ENCODE measurements around the gene AGK. TPM values are rescaled to one million over a fixed set of nuclear protein-coding genes. Genes with fewer than 3 reads are reported as not detected.
"Not testable (repeated sequence)": the region's sequence is repeated elsewhere in the genome, so short reads cannot be mapped to it uniquely, and the experiment has no call there.

Gene AGK
- polyA plus RNA-seq, 6 donors from 2014 or later, result 16.5 to 25.1 (median 18.1) TPM

DNA sequence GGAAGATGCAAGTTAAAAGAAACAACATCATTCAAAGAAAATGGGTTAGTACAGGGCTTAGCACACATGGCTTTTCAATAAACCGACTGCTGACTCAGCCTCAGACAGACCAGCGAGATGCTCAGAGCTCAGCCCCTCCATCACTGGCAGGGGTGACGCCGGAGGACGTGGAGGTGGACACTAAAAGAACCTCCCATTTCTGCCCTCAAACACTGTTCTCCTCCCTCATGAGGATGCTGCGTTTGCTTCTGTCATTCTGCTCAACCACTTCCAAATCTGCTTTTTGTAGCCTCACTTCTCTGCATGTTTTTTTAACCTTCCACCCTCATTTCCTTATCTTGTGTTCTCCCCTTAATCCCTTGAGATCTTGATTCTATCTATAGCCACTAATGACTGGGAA, 135.5 kb downstream of the AGK start:
- Mint-ChIP-seq H3K9me3 (no peaks in the 10 kb centered on the region), H3K4me1 (peaks cover 11 to 24% (median 18%) of the 10 kb centered on the region in 3 donors), H3K27me3 (no peaks in the 10 kb centered on the region), H3K36me3 (peaks cover 21 to 40% of the 10 kb centered on the region in 2 donors), H3K27ac (peak overlapping the region in 1 of 6 donors; percentile 35), H3K4me3 (no peak overlapping the region)
- DNase-seq, result no peak
- no peak for ATAC-seq (ENCODE audit: low read depth in 2 of 2)

DNA sequence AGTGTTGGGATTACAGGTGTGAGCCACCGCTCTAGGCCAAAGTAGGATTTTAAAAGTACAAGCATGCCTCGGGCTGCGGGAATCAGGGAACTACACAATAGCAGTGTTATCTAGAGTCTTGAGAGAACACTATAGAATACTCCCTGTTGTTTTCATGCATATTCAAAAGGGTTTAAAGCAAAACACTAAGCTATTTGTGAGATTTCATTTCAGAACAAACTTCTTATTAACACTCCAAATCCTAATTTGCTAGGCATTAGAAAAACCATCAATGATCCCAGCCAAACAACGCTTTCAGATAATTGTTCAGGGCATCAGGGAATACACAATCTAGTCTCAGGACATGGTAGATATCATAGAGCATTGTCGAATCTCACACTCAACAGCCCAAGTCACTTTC, 136.8 kb downstream of the AGK start:
- no peaks in the 10 kb centered on the region for H3K9me3 Mint-ChIP-seq
- H3K36me3 Mint-ChIP-seq, result peaks cover 13 to 29% of the 10 kb centered on the region in 2 donors
- no peak overlapping the region for H3K4me3 Mint-ChIP-seq
- no peak overlapping the region for H3K27ac Mint-ChIP-seq
- no peaks in the 10 kb centered on the region for H3K27me3 Mint-ChIP-seq
- ATAC-seq (ENCODE audit: low read depth in 2 of 2), result no peak
- peaks cover 14 to 32% (median 18%) of the 10 kb centered on the region in 3 donors for H3K4me1 Mint-ChIP-seq
- no peak for DNase-seq

DNA sequence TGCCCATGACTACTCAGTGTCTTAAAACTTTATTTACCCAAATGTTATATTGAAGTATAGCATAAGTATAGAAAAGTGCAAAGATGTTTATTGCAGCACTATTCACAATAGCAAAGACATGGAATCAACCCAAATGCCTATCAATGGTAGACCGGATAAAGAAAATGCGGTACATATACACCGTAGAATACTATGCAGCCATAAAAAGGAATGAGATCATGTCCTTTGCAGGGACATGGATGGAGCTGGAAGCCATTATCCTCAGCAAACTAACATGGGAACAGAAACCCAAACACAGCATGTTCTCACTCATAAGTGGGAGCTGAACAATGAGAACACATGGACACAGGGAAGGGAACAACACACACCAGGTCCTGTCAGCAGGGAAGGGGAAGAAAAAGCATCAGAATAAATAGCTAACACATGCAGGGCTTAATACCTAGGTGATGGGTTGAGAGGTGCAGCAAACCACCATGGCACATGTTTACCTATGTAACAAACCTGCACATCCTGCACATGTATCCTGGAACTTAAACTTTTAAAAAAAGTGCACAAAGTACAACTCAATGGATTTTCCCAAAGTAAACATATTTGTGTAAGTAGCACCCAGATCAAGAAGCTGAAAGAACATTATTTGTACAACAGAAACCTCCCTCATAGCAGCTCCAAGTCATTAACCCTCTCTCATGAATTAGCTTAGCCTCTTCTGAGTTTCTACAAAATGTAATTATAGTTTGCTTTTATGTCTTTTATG, 138.0 kb downstream of the AGK start:
- not testable (repeated sequence) for ATAC-seq (ENCODE audit: low read depth in 2 of 2); H3K4me3 Mint-ChIP-seq; H3K9me3 Mint-ChIP-seq; H3K27me3 Mint-ChIP-seq; DNase-seq
- peak overlapping the region in 1 of 6 donors; percentile 72 for H3K27ac Mint-ChIP-seq
- peaks cover 18 to 37% (median 20%) of the 10 kb centered on the region in 3 donors for H3K4me1 Mint-ChIP-seq
- H3K36me3 Mint-ChIP-seq, result peaks cover 13 to 21% of the 10 kb centered on the region in 2 donors

DNA sequence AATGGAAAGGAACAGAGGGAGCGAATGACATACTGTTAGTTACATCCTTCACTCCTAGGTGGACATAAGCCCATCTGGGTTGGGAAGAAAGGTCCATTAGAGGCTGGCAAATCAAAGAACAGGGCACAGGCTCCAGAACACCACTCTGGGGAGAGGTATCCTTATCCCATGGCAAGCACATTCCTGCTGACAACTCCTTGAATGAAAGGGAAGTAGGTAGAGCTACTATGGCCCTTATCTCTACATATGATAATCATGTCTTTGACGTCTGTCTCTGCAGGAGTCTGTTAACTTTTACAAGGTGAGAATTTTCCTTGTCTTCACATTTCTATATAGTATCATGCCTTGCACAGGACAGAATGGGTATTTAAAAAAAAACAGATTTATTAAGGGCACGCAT, 140.3 kb downstream of the AGK start:
- H3K4me3 Mint-ChIP-seq, result no peak overlapping the region
- DNase-seq (no peak), ATAC-seq (ENCODE audit: low read depth in 2 of 2) (no peak)
- H3K4me1 Mint-ChIP-seq, result peaks cover 40 to 57% (median 41%) of the 10 kb centered on the region in 3 donors
- H3K27me3 Mint-ChIP-seq, result no peaks in the 10 kb centered on the region
- H3K9me3 Mint-ChIP-seq, result no peaks in the 10 kb centered on the region
- H3K36me3 Mint-ChIP-seq, result peaks cover 8 to 10% of the 10 kb centered on the region in 2 donors
- H3K27ac Mint-ChIP-seq, result no peak overlapping the region

DNA sequence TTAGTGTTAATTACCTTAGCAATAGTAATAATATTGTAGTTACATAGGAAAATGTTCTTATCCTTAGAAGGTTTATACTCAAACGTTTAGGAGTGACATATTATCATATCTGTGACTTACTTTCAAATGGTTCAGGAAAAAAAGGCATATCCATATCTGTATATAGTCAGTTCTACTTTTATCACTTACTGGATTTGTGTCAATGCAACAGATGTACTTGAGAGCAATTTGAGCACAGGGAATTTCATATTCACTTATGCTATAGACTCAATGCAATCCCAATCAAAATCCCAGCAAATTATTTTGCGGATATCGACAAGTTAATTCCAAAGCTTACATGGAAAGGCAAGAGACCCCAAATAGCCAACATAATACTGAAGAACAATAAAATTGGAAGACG, 140.8 kb downstream of the AGK start:
- DNase-seq (no peak), ATAC-seq (ENCODE audit: low read depth in 2 of 2) (no peak)
- Mint-ChIP-seq H3K36me3 (peaks cover 5 to 7% of the 10 kb centered on the region in 2 donors), H3K27me3 (no peaks in the 10 kb centered on the region), H3K27ac (no peak overlapping the region), H3K4me3 (no peak overlapping the region), H3K4me1 (peaks cover 44 to 57% (median 44%) of the 10 kb centered on the region in 3 donors), H3K9me3 (no peaks in the 10 kb centered on the region)

DNA sequence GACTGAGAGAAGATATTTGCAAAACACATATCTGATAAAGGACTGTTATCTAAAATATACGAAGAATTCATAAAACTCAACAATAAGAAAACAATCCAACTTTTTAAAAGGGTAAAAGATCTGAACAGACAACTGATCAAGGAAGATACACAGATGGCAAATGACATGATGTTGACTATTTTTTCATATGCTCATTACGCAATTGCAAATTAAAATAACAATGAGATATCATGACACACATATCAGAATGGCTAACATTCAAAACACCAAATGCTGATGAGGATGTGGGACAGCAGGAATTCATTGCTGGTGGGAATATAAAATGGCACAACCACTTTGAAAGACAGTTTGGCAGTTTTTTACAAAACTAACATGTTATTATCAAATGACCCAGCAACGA, 141.9 kb downstream of the AGK start:
- Mint-ChIP-seq H3K4me1 (peaks cover 52 to 57% (median 55%) of the 10 kb centered on the region in 3 donors), H3K27me3 (no peaks in the 10 kb centered on the region)

DNA sequence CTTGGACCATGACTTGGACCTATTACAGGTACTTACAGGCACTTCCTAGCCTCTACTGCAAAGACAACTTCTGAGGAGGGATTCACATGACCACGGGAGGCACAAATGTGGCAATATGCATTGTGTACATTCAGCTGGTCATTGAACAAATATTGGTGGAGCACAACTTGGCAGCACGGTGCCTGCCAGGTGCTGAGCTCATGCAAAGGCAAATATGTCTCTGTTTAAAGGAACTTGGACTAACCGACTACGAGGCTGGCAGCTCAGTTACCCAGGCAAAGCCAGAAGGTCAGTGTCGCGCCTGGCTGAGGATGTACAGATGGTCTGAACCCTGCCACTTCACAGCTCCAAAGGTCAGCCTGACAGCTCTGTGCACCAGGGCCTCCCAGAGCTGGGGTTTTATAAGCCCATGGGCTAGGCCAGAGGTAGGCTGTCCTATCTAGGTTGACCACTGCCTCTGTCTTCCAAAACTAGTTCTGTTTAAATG, 144.6 kb downstream of the AGK start:
- peak overlapping the region in 2 of 8 donors; percentile 11 to 30 for H3K4me3 Mint-ChIP-seq
- H3K4me1 Mint-ChIP-seq, result peaks cover 64 to 72% (median 64%) of the 10 kb centered on the region in 3 donors
- H3K27ac Mint-ChIP-seq, result peak overlapping the region in 3 of 6 donors; percentile 45 to 60 (median 47)
- DNase-seq (no peak), ATAC-seq (ENCODE audit: low read depth in 2 of 2) (no peak)
- peaks cover 0 to 4% of the 10 kb centered on the region in 2 donors for H3K36me3 Mint-ChIP-seq
- no peaks in the 10 kb centered on the region for H3K27me3 Mint-ChIP-seq
- no peaks in the 10 kb centered on the region for H3K9me3 Mint-ChIP-seq

More for the DNA sequence above, 141.9 kb downstream of the AGK start:
- DNase-seq (no peak), ATAC-seq (ENCODE audit: low read depth in 2 of 2) (no peak)
- peaks cover 0 to 4% of the 10 kb centered on the region in 2 donors for H3K36me3 Mint-ChIP-seq
- no peaks in the 10 kb centered on the region for H3K9me3 Mint-ChIP-seq
- peak overlapping the region in 1 of 6 donors; percentile 3 for H3K27ac Mint-ChIP-seq
- no peak overlapping the region for H3K4me3 Mint-ChIP-seq

DNA sequence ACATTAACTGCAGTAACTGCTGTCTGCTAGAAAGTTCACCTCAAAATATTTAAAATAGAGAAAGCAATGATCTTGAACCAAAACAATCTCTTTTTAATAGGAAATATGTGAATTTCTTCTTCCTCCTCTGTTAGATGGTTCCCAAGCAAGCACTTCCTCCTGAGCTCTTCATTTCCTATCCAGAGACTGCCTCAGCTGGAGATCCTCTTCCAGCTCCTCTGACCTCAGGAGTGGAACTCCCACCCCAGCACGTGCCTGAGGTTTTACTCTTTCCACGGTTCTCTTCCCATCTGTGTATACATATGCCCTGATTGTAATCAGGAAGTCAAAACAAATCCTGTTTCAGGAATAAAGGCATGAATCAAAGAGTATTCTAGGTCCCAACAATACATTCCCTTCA, 145.1 kb downstream of the AGK start:
- H3K36me3 Mint-ChIP-seq, result peaks cover 0 to 4% of the 10 kb centered on the region in 2 donors
- no peaks in the 10 kb centered on the region for H3K9me3 Mint-ChIP-seq
- no peaks in the 10 kb centered on the region for H3K27me3 Mint-ChIP-seq
- H3K27ac Mint-ChIP-seq, result peak overlapping the region in 2 of 6 donors; percentile 60 to 81
- peak overlapping the region in 3 of 8 donors; percentile 3 to 16 (median 9) for H3K4me3 Mint-ChIP-seq
- ATAC-seq (ENCODE audit: low read depth in 2 of 2) (no peak), DNase-seq (no peak)
- H3K4me1 Mint-ChIP-seq, result peaks cover 66 to 75% (median 67%) of the 10 kb centered on the region in 3 donors

DNA sequence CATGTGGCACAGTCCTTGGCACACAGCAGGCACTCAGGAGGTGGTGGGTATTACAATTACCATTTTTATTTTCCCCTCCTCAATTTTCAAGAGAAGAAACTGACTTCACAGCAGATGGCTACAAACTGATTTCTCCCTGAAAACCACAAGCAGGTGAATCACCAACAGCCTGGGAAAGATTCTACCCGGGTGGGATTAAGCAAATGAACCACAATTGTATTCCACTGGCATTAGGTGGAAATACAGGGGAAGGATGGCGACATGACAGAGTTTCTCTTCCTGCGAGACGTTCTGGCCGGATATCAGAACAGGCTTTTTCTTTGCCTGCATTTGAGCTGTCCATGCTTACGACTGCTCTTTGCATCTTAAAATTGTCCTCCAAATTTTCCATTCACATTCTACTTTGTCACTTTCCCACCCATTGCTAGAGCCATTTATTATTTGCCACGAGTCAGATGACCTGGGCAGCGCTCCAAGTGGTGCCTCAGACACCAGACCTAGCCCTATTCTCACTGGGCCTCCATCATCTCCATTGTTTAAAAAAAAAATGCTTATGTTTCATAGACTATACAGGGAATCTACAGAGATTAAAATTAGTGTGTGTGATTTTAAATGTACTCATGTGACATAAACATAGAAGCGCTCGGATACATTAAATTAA, 146.1 kb downstream of the AGK start:
- no peak for ATAC-seq (ENCODE audit: low read depth in 2 of 2)
- peaks cover 0 to 4% of the 10 kb centered on the region in 2 donors for H3K36me3 Mint-ChIP-seq
- peak overlapping the region in 2 of 6 donors; percentile 67 to 90 for H3K27ac Mint-ChIP-seq
- no peaks in the 10 kb centered on the region for H3K9me3 Mint-ChIP-seq
- DNase-seq, result no peak
- peaks cover 63 to 76% (median 69%) of the 10 kb centered on the region in 3 donors for H3K4me1 Mint-ChIP-seq
- no peak overlapping the region for H3K4me3 Mint-ChIP-seq
- H3K27me3 Mint-ChIP-seq, result no peaks in the 10 kb centered on the region

DNA sequence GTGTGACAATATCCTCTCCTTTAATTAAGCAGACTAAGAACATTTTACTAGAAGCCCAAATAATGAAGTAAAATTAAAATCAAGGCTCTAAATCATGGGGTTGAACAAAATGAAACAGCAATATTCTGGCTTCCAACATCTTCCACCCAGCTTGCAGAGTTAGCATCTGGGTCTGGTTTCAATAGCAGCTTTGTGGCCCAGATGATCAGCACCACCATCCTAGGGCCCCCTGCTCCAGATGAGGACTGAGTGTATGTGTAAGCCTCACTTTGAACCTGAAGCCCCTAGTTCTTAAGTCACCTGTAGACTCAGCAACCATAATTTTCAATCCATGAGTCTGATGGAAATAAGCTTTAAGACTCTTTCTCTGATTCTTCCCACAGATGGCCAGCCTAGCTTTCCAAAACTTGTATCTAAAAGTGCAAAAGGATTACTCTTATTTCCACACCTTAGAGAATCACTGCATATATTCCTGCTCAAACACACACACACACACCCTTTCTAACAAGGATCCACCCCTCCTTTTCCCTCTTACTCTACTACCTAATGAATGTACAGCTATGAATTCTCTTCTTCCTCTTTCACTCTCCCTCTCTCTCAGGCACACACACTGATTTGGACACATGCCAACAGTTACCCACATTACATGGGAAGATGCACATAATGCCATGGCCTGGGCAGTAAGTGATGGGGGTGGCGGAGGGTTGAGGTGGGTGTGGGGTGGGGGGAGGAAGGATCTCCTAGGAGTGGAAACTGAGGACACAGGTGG, 147.2 kb downstream of the AGK start:
- H3K4me3 Mint-ChIP-seq, result peak overlapping the region in 5 of 8 donors; percentile 18 to 66 (median 39)
- H3K27ac Mint-ChIP-seq, result peak overlapping the region; percentile 3 to 94 (median 54)

DNA sequence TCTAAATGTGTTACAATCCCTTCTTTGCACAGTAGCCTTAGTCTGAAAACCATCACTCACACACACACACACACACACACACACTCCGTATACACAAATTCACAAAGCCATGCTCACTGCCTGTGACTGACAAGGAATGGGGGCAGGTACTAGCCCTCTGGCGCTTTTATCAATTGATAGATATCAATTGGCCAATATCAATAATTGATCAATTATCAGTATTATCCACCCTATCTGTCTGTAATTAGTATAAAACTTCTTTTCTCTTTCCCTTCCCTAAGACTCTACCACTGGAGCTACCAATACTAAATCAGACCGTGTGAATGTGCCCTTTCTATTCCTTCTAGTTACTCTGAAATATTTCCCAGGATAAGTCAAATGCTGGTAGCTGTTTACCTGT, 148.7 kb downstream of the AGK start:
- H3K36me3 Mint-ChIP-seq, result no peaks in the 10 kb centered on the region
- H3K27ac Mint-ChIP-seq, result peak overlapping the region; percentile 57 to 95 (median 88)
- DNase-seq, result no peak
- no peaks in the 10 kb centered on the region for H3K27me3 Mint-ChIP-seq
- peaks cover 54 to 68% (median 68%) of the 10 kb centered on the region in 3 donors for H3K4me1 Mint-ChIP-seq
- no peaks in the 10 kb centered on the region for H3K9me3 Mint-ChIP-seq
- no peak for ATAC-seq (ENCODE audit: low read depth in 2 of 2)
- H3K4me3 Mint-ChIP-seq, result peak overlapping the region in 7 of 8 donors; percentile 30 to 94 (median 91)

More for the DNA sequence above, 147.2 kb downstream of the AGK start:
- Mint-ChIP-seq H3K36me3 (peaks cover 0 to 4% of the 10 kb centered on the region in 2 donors), H3K4me1 (peaks cover 62 to 75% (median 73%) of the 10 kb centered on the region in 3 donors), H3K9me3 (no peaks in the 10 kb centered on the region), H3K27me3 (no peaks in the 10 kb centered on the region)
- ATAC-seq (ENCODE audit: low read depth in 2 of 2), result no peak
- DNase-seq, result peak; percentile 37

DNA sequence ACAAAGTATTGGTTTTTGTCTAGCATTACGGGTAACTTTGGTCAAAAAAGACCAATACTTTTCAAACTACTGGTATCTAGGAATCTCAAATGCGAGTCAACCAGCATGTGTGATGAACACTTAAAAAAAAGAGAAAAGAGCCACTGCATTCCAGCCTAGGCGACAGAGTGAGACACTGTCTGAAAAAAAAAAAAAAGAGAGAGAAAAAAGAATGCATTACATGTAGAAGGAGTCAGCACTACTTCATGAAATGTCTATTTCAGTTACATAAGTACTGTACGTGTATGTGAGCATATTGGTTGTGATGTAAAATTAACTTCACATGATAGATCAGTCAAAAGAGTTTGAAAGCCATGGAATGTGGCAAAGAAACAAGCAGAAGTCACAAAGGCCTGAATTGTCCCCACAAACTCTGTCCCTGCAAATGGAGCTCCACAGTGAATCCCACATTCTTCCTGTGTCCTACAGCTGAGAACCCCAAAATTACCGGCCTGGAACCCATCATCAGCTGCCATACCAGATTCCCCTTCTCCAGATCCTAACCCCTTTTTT, 149.2 kb downstream of the AGK start:
- ATAC-seq (ENCODE audit: low read depth in 2 of 2) (no peak), DNase-seq (no peak)
- no peaks in the 10 kb centered on the region for H3K27me3 Mint-ChIP-seq
- H3K27ac Mint-ChIP-seq, result peak overlapping the region; percentile 88 to 98 (median 95)
- H3K4me1 Mint-ChIP-seq, result peaks cover 49 to 64% (median 63%) of the 10 kb centered on the region in 3 donors
- H3K9me3 Mint-ChIP-seq, result no peaks in the 10 kb centered on the region
- H3K36me3 Mint-ChIP-seq, result no peaks in the 10 kb centered on the region
- peak overlapping the region; percentile 89 to 95 (median 92) for H3K4me3 Mint-ChIP-seq
